Fibroblast of lung (primary cell): ENCODE data around the gene TSPOAP1. TPM values are rescaled to one million over a fixed set of nuclear protein-coding genes. Genes with fewer than 3 reads are reported as not detected.

Experiments used
- DNase-seq, 2 donors: peaks; one replicate each; pipeline versions ENCODE4 v3.0.0 to v3.0.0-alpha.2; 2010; ENCODE audit warnings: low read depth in 2 of 2
- H2AFZ ChIP-seq: 2 replicates; pipeline ENCODE4 v1.5.1; 2012; ENCODE audit warnings: low read length, control low read depth, inconsistent platforms
- H3K27ac ChIP-seq: 2 replicates; pipeline ENCODE4 v1.5.1; 2011; ENCODE audit warnings: low read length, control low read depth; ENCODE audit not compliant: insufficient read depth
- H3K27me3 ChIP-seq: 2 replicates; pipeline ENCODE4 v1.5.1; 2011; ENCODE audit warnings: mild to moderate bottlenecking, low read length; ENCODE audit not compliant: control insufficient read depth, insufficient read depth
- H3K36me3 ChIP-seq: 2 replicates; pipeline ENCODE4 v1.5.1; 2011; ENCODE audit warnings: low read length; ENCODE audit not compliant: control insufficient read depth, insufficient read depth
- H3K4me1 ChIP-seq: 2 replicates; pipeline ENCODE4 v1.5.1; 2011; ENCODE audit warnings: low read length; ENCODE audit not compliant: control insufficient read depth, insufficient read depth; ENCODE audit errors: extremely low read depth
- H3K4me2 ChIP-seq: 2 replicates; pipeline ENCODE4 v1.5.1; 2011; ENCODE audit warnings: low read length, control low read depth; ENCODE audit not compliant: insufficient read depth; ENCODE audit errors: extremely low read depth
- H3K4me3 ChIP-seq, 4 experiments: fragments of 200-600 bp in 1 of 4; sonication (generic) in 1 of 4; replicated peaks in 1 of 4; 2 replicates each; pipeline ENCODE4 v1.5.1; 2011 to 2016; ENCODE audit warnings: low read length in 4 of 4, low read depth in 3 of 4, mild to moderate bottlenecking in 3 of 4, control low read depth in 2 of 4, inconsistent platforms in 1 of 4, mixed read lengths in 1 of 4; ENCODE audit not compliant: insufficient read depth in 1 of 4; ENCODE audit errors: control extremely low read depth in 1 of 4
- H3K79me2 ChIP-seq: 2 replicates; pipeline ENCODE4 v1.5.1; 2012; ENCODE audit warnings: mild to moderate bottlenecking, low read length, inconsistent platforms; ENCODE audit not compliant: control insufficient read depth, insufficient read depth
- H3K9ac ChIP-seq: 2 replicates; pipeline ENCODE4 v1.5.1; 2011; ENCODE audit warnings: mild to moderate bottlenecking, low read length, control low read depth; ENCODE audit not compliant: insufficient read depth
- H3K9me3 ChIP-seq: 2 replicates; pipeline ENCODE4 v1.5.1; 2012; ENCODE audit warnings: low read depth, low read length; ENCODE audit not compliant: control insufficient read depth, insufficient read depth
- H4K20me1 ChIP-seq: 2 replicates; pipeline ENCODE4 v1.5.1; 2011; ENCODE audit warnings: low read length; ENCODE audit not compliant: control insufficient read depth, insufficient read depth; ENCODE audit errors: extremely low read depth
- CTCF ChIP-seq, 2 donors: IDR thresholded peaks in 1 of 2; conservative IDR thresholded peaks in 1 of 2; 1 replicate in 1 of 2; 2 replicates in 1 of 2; pipeline ENCODE4 v1.5.1; 2011 to 2012; ENCODE audit warnings: low read length in 2 of 2, control low read depth in 1 of 2, inconsistent platforms in 1 of 2, low read depth in 1 of 2, mild to moderate bottlenecking in 1 of 2
- EZH2 ChIP-seq: IDR thresholded peaks from 2 replicates; pipeline ENCODE4 v1.5.1; 2012; ENCODE audit warnings: low read length, control low read depth, mild to moderate bottlenecking; ENCODE audit errors: missing control alignments
- polyA plus RNA-seq, 2 donors: library from polyadenylated mRNA; depleted of rRNA in 1 of 2; stranded (reverse) in 1 of 2; unstranded in 1 of 2; fragments of >200 nt; gene quantifications; 2 replicates each; pipeline ENCODE4 v1.2.1, GENCODE V29; 2011 to 2012; ENCODE audit warnings: missing spikeins in 1 of 2
- total RNA-seq: library from RNA; depleted of rRNA; stranded (reverse); fragments of >200 nt; gene quantifications from 2 replicates; pipeline ENCODE4 v1.2.1, GENCODE V29; 2014

The TSPOAP1 gene
- total and polyA plus RNA-seq, 2 donors (not counting 1 experiment from before 2014, with no cell fraction given), result 0.23 to 4.0 TPM

GRCh38 chr17:58324056-58324408, 4.6 kb downstream of the TSPOAP1 start:
- H3K79me2 ChIP-seq, result no peaks in the 10 kb centered on the region
- no peaks in the 10 kb centered on the region for H3K4me1 ChIP-seq
- no peaks in the 10 kb centered on the region for H4K20me1 ChIP-seq
- H2AFZ ChIP-seq, result no peak overlapping the region
- H3K36me3 ChIP-seq, result no peaks in the 10 kb centered on the region
- H3K27me3 ChIP-seq, result peaks cover 16% of the 10 kb centered on the region
- H3K9ac ChIP-seq, result peak overlapping the region; percentile 7
- H3K4me2 ChIP-seq, result no peak overlapping the region
- no peaks in the 10 kb centered on the region for H3K9me3 ChIP-seq
- peak overlapping the region in 2 of 4 experiments; percentile 1 to 57 for H3K4me3 ChIP-seq
- H3K27ac ChIP-seq, result no peak overlapping the region
- TF ChIP-seq CTCF (conservative IDR thresholded peaks at IDR 0.05 in 1 of 2, IDR thresholded peaks at IDR 0.05 in 1 of 2; ENCODE audit: low read depth in 1 of 2, low read length in 2 of 2) (no peak), EZH2 (peak; percentile 59)
- DNase-seq, result no peak

DNA sequence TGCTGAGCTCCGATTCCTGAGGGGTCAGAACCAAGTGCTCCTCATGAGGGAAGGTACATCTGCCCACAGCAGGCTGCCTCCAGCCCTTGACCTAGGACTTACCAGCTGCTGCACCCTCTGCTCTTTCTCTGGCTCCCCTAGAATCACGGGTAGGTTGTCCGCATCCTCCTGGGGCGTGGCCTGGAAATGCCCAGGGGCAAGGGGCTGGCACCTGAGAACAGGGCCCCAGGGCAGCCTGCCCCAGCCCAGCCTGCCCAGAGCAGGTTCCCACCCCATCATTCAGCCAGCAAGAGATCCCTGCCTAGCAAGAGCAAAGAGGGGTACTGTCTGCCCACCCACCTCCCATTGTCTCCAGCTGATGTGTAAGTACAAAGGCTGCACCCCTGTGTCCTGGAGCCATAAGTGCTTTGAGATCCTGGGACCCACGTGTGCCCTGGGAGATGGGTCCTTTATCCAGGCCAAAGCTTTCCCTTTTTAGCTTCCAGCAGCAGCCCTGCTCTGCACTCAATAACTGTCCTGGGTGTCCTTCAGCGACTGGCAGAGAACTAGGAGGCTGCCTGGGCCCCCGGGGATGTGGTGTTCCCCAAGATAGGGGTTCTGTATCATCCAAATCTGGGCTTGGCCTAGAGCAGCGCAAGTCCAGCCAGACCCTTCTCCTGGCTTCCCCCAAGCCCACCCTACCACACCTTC, 5.1 kb downstream of the TSPOAP1 start:
- no peaks in the 10 kb centered on the region for H3K36me3 ChIP-seq
- no peak overlapping the region for H3K4me2 ChIP-seq
- peak overlapping the region in 1 of 4 experiments; percentile 57 for H3K4me3 ChIP-seq
- H3K27ac ChIP-seq, result no peak overlapping the region
- TF ChIP-seq CTCF (conservative IDR thresholded peaks at IDR 0.05 in 1 of 2, IDR thresholded peaks at IDR 0.05 in 1 of 2; ENCODE audit: low read depth in 1 of 2, low read length in 2 of 2) (no peak), EZH2 (no peak)
- H3K27me3 ChIP-seq, result peaks cover 13% of the 10 kb centered on the region
- H3K9ac ChIP-seq, result no peak overlapping the region
- H3K79me2 ChIP-seq, result no peaks in the 10 kb centered on the region
- no peaks in the 10 kb centered on the region for H3K4me1 ChIP-seq
- H2AFZ ChIP-seq, result no peak overlapping the region
- no peaks in the 10 kb centered on the region for H3K9me3 ChIP-seq
- no peaks in the 10 kb centered on the region for H4K20me1 ChIP-seq
- no peak for DNase-seq

- no peak for DNase-seq
- no peak overlapping the region for H3K9ac ChIP-seq
- H3K4me2 ChIP-seq, result no peak overlapping the region
- no peaks in the 10 kb centered on the region for H4K20me1 ChIP-seq
- H3K36me3 ChIP-seq, result no peaks in the 10 kb centered on the region
- TF ChIP-seq EZH2 (no peak), CTCF (conservative IDR thresholded peaks at IDR 0.05 in 1 of 2, IDR thresholded peaks at IDR 0.05 in 1 of 2; ENCODE audit: low read depth in 1 of 2, low read length in 2 of 2) (no peak)
- no peaks in the 10 kb centered on the region for H3K79me2 ChIP-seq
- no peak overlapping the region for H2AFZ ChIP-seq
- H3K4me1 ChIP-seq, result no peaks in the 10 kb centered on the region
- H3K4me3 ChIP-seq, result no peak overlapping the region
- no peaks in the 10 kb centered on the region for H3K9me3 ChIP-seq
- no peak overlapping the region for H3K27ac ChIP-seq
- peaks cover 13% of the 10 kb centered on the region for H3K27me3 ChIP-seq
Observed at GRCh38 chr17:58322581-58323185, 5.9 kb downstream of the TSPOAP1 start.
